IPS DF 4.7 (cell line): ENCODE results near the gene MACF1.
"Not testable (repeated sequence)": the region's sequence is repeated elsewhere in the genome, so short reads cannot be mapped to it uniquely, and the experiment has no call there.

ENCODE experiments used
- DNase-seq: peaks from one replicate; pipeline ENCODE4 v3.0.0-alpha.2; 2013; ENCODE audit warnings: low spot score; ENCODE audit errors: extremely low read depth

Gene MACF1

GRCh38 chr1:39452540-39452939, 248.0 kb downstream of the MACF1 start:
- DNase-seq = no peak

GRCh38 chr1:39453603-39454002, 249.1 kb downstream of the MACF1 start:
- no peak for DNase-seq

- no peak for DNase-seq
Observed at GRCh38 chr1:39458991-39459390, 254.5 kb downstream of the MACF1 start.

- no peak for DNase-seq
Observed at GRCh38 chr1:39462074-39462473, 257.6 kb downstream of the MACF1 start.

GRCh38 chr1:39466413-39467107, 262.1 kb downstream of the MACF1 start:
- DNase-seq = no peak

DNA sequence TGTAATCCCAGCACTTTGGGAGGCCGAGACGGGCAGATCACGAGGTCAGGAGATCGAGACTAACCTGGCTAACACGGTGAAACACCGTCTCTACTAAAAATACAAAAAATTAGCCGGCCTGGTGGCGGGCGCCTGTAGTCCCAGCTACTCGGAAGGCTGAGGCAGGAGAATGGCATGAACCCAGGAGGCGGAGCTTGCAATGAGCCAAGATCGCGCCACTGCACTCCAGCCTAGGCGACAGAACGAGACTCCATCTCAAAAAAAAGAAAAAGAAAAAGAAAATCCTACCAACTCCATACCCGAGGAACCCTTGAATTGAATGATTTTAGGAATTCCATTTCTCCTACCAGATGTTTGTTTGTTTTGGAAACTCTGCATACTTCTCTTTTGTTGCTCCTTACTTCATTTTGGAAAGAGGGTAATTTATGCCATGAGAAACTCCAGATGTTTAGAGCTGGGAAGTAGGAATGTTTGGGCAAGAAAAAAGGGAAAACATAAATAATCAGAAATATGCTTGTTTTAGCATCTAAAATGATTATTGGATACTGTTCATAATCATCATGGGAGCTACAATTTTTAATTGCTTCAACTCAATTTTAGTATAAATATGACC, 262.7 kb downstream of the MACF1 start:
- not testable (repeated sequence) for DNase-seq

GRCh38 chr1:39469150-39469549, 264.7 kb downstream of the MACF1 start:
- no peak for DNase-seq

GRCh38 chr1:39470040-39470439, 265.5 kb downstream of the MACF1 start:
- DNase-seq = no peak

DNA sequence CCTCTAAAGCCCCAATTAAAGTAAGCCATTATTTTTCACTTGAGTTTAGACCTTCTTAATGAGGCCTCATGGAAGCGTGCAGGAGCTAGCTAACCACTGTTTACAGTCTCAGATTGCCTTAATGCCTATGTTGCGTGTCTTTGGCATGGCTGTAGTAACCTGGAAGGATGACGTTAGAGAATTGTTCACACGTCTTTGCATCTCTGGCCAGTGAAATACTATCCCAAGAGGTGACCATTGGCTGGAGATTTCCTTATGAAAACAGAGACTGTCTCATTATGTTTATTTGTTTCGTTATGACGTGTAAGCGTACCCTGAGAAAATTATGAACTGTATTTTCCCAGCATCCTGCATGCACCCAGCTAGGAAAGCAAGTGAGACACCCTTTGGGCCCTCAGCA, 268.3 kb downstream of the MACF1 start:
- no peak for DNase-seq

- DNase-seq = no peak
Observed at GRCh38 chr1:39473324-39473723, 268.8 kb downstream of the MACF1 start.

- DNase-seq = no peak
Observed at GRCh38 chr1:39474810-39475209, 270.3 kb downstream of the MACF1 start.

- not testable (repeated sequence) for DNase-seq
Observed at GRCh38 chr1:39475551-39475950, 271.1 kb downstream of the MACF1 start.

- DNase-seq = no peak
Observed at GRCh38 chr1:39478126-39478915, 273.8 kb downstream of the MACF1 start.

GRCh38 chr1:39481289-39481688, 276.8 kb downstream of the MACF1 start:
- no peak for DNase-seq

DNA sequence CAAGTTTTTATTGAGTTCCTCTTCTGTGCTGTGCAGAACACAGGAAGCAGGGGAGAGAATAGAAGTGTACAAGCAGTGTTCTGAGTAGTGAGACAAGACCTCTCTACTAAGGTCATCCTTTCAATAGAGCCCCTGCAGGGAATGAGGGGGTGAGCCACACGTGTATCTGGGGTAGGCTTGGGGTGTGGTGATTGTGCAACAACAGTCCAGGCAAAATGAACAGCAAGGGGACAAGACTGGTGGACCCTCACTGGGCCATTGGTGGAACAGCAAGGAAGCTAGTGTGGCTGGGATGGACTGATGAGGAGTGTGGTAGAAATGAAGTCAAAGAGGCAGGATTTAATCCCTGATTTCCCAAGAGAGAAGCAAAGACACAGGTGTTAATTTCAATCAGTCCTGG, 278.8 kb downstream of the MACF1 start:
- DNase-seq = no peak

- DNase-seq = no peak
Observed at GRCh38 chr1:39484564-39484963, 280.1 kb downstream of the MACF1 start.

DNA sequence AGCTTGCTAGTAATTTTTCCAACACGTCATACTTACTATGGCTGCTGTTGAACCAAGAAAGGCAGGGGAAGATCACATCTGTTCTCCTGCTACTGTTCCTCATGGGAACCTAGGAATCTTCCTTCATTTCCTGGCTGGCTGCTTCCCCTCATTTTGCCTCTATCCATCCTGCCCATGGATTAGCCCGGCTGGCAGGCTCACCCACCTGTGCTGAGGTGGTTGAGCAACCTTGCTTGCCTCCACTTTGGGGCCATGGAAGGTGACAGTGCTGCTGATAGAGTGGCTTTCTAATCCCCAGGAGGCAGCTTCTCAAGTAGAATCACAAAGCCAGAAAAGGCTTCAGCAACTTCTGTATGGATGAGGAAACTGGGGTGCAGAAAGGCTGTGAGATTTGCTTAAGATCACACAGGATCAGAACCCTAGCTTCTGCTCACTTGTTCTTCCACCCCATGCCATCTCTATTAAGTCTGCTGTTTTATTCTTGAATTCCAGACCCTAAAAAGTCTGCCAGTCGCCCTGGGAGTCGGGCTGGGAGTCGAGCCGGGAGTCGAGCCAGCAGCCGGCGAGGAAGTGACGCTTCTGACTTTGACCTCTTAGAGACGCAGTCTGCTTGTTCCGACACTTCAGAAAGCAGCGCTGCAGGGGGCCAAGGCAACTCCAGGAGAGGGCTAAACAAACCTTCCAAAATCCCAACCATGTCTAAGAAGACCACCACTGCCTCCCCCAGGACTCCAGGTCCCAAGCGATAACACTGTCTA, 280.7 kb downstream of the MACF1 start:
- no peak for DNase-seq

- no peak for DNase-seq
Observed at GRCh38 chr1:39488012-39488545, 283.6 kb downstream of the MACF1 start.

DNA sequence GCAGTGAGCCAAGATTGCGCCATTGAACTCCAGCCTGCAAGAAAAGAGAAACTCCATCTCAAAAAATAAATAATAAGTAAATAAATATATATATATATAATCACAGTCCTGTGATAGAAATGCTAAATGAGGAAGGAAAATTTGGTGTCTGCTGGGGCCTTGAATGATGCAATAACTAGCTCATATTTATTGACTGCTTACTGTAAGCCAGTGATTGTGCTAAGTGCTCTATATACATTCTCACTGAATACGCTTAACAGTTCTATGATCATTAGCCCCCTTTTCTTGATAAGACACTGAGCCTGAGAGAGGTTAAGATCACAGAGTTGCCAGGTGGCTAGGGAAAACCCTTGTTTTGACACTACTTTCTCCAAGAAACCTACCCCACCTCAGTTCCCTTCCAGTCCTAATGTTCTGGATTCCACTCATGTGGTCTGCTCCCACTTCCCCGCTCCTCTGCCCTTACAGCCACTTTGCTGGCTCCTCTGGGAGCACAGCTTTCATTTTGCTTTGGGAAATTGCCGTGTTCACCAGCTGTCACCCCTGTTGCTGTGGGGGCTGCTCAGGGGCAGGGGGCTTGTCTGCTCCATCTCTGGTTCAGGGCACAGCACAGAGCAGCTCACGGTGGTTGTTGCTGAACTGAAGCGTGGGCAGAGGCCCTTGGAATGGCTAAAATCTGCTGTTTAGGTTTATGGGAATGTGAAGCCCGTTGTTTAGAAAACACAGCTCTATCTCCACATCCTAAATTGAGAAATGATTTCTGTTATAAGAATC, 284.5 kb downstream of the MACF1 start:
- DNase-seq = no peak

DNA sequence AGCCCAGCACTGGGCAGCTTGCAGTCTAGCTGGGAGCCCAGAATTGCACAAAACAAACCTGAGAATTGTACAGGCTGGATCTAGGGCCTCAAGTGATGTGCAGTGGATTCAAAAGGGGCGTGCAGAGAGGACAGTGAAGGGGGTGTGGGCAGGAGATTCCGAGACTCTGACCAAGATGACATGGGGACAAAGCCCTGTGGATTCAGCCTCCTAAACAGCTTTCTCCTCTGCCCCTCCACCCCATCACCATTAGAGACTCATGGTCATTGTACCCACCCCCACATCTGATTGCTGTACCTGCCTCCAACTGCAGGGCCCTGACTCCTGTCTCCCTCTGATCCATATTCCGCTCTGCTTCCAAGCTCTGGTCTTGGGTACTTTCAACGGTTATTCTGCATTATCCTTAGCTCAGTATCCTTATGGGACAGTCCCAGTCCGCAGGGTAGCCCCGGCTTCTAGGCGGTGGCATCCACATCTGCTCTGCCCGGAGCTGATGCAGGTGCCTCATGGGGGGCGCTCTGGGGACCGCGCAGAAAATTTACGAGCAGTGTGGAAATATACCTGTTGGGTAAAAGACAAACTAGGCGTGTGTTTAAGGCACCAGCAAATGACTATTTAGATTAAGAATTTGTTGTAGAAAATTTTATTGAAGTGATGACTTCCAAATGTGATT, 285.2 kb downstream of the MACF1 start:
- DNase-seq = no peak
